KBM-7 (cell line): ENCODE data around the gene PPIA.
"Not testable (repeated sequence)": the region's sequence is repeated elsewhere in the genome, so short reads cannot be mapped to it uniquely, and the experiment has no call there.

Experiments used
- DNase-seq: peaks from one replicate; pipeline ENCODE4 v3.0.0-alpha.2; 2015
- in situ Hi-C: fragments of 300-500 bp; cut with MboI; formaldehyde crosslinking; loops from 2 replicates; pipeline ENCODE4 v1.14.3; 2020; ENCODE audit warnings: low sequenced_read_pairs, low pct_unique_long_range_greater_than_20kb, mixed read lengths

PPIA gene

GRCh38 chr7:44762726-44763522 is 33.6 kb upstream of the PPIA start:
- in situ Hi-C loops, result no loop called here
- DNase-seq, result no peak

GRCh38 chr7:44764081-44764480 is 32.4 kb upstream of the PPIA start:
- no peak for DNase-seq
- in situ Hi-C loops, result no loop called here

GRCh38 chr7:44764665-44765578 is 31.6 kb upstream of the PPIA start:
- in situ Hi-C loops, result no loop called here
- no peak for DNase-seq

GRCh38 chr7:44765579-44766415 is 30.7 kb upstream of the PPIA start:
- in situ Hi-C loops, result no loop called here
- DNase-seq, result no peak

DNA sequence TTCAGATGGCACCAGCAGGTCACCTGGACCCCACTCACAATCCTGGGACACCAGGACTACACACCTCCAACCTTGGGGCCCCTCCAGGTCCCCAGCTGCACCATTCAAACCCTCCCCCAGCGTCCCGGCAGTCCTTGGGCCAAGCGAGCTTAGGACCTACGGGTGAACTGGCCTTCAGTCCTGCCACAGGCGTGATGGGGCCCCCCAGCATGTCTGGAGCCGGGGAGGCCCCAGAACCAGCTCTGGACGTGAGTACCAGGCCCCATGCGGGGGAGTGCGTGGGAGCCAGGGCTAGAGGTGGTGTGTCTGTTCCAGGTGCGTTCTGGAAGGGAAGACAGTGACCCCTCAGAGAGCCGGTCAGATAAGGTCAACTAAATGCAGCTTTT is 30.1 kb upstream of the PPIA start:
- in situ Hi-C loops, result no loop called here
- no peak for DNase-seq

DNA sequence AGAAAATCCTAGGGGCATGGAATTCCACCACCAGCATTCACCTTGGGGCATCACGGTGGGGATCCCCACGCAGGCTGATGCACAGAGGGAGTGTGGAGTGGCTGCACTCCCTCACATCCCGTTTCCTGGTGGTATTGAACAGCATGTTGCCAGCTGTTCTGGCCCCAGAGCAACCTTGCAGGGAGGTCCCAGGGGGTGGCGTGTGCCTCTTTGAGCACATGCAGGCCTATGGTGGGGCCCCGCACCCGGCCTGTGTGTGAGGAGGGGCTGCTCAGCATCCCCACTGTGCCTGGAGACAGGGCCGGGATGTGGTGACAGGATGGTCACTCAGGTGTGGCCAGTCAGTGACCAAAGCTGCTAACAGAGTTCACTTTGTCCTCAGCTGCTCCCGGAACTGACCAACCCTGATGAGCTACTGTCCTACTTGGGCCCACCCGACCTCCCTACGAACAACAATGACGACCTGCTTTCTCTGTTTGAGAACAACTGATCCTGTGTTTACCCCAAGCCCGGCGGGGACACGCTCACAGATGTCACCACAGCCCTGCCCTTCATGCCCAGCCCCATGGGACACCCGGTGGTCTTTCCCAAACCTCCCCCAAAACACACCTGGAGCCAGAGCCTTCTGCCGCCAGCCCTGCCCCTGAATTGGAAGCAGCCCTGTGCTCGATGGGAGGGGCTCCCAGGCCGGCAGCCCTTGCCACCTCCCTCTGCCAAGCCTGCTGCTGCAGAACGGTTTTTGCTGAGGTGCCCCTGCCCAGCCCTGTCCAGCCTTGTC is 29.2 kb upstream of the PPIA start:
- no peak for DNase-seq
- in situ Hi-C loops, result no loop called here

GRCh38 chr7:44767912-44768627 is 28.4 kb upstream of the PPIA start:
- DNase-seq, result no peak

DNA sequence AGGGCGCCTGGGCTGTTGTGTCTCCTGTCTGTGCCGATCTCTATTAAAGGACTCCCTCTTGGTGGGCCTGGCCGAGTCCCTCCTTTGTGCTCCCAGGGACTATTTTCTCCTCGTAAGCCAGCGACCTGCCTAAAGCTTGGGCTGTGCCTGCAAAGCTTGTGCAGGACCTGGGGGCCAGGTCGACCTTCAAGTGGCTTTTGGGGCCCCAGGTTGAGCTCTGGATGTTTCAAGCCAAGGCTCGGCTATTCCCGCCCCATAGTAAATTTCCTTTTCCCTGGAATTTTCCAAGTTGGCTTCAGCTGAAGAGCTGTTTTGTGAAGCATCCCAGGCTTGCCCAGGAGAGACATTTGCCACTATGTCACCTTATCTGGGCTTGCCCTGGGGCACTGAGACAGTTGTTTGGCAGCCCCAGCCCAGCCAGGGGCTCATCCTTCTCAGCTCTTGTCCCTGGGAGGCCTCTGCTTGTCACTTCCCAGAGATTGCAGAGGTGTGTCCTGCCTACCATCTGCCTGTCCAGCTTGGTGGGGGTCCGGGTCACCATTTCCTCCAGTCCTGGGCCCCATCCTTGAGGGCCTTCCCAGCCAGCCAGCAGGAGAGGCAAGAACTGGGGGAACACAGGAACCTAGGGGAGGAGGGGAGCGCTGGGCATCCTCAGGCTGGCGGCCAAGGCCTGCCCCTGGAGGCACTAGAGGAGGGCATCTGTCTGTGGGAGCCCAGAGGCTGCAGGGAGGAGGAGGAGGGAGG is 27.7 kb upstream of the PPIA start:
- in situ Hi-C loops, result no loop called here
- DNase-seq, result no peak

More at GRCh38 chr7:44767912-44768627, 28.4 kb upstream of the PPIA start:
- in situ Hi-C loops, result no loop called here

GRCh38 chr7:44769376-44769775 is 27.1 kb upstream of the PPIA start:
- DNase-seq, result no peak
- in situ Hi-C loops, result no loop called here

DNA sequence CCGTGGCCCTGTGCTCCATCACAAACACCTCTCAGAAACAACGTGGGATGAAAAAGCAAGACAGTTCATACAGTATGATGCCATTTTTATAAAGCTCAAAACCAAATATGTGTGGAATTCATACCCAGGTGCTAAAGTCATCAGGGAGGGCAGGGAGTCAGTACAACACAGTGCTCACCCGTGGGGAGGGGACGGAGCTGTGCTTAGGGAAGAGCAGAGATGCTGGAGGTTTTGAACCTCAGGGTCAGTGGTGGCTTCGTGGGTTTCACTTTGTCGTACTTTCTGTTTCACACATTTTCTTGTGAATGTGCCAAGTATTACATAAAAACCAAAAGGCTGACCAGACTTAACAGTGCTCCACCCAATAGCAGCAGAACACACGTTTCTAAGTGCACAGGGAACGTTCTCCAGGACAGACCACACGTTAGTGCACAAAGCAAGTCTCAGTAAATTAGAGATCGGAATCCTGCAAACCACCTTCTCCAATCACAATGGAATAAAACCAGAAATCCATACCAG is 26.6 kb upstream of the PPIA start:
- in situ Hi-C loops, result no loop called here
- DNase-seq, result no peak

GRCh38 chr7:44771358-44771757 is 25.1 kb upstream of the PPIA start:
- in situ Hi-C loops, result no loop called here
- DNase-seq, result no peak

GRCh38 chr7:44772440-44772839 is 24.0 kb upstream of the PPIA start:
- DNase-seq, result no peak

GRCh38 chr7:44772867-44773266 is 23.6 kb upstream of the PPIA start:
- DNase-seq, result no peak
- in situ Hi-C loops, result no loop called here

More at GRCh38 chr7:44772440-44772839, 24.0 kb upstream of the PPIA start:
- in situ Hi-C loops, result no loop called here

GRCh38 chr7:44774486-44774885 is 22.0 kb upstream of the PPIA start:
- DNase-seq, in situ Hi-C loops: not testable (repeated sequence)

DNA sequence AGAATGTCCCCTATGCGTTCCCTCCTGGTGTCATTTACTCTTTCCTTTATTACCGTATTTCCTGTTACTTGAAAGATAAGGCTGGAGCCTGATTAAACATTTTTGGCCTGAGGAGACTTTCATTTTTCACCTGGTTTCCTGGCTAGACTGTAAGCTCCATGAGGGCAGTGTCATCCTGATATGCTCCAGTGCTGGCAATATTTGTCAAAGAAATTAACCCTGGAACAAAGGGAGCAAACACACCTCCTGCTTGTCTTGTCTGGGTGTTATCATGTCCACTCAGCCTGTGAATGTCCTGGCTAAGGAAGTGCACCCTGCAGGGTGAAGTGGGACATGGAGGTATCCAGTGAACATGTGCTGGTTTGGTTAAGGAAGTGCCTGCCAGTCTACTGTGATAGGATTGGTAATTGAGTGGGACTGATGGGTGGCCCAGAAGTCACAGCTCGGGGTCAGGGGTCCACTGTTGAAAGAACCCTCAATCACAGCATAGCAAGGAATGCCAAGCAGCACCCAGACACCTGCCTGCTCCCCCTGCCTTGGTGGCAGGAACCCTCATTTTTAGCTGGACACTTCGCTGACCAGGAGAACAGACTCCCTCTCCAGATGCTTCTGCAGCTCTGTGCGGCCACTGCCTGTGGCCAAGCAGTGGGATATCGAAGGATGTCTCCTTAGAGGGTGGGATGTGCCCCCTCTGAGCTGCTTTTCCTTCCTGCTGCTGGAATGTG is 20.9 kb upstream of the PPIA start:
- in situ Hi-C loops, result no loop called here
- DNase-seq, result no peak

GRCh38 chr7:44776211-44776610 is 20.3 kb upstream of the PPIA start:
- no peak for DNase-seq
- in situ Hi-C loops, result no loop called here

DNA sequence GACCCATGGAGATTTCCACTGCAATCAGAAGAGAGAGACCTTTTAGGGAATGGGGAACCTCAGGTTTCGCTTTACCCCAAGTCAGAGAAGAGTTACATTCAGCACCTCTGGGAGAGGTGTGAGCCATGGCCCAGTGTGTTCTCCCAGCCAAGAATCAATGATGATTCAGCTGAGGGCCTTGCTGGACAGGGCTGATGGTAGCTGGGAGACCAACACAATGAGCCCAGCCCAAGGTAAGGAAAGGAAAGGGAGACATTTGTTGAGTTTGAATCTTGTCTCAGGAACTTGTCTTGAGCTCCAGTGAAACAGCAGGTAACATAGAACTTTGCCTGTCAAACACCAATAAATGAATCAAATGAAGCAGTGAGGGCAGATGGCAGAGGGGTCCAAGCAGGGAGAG is 14.0 kb upstream of the PPIA start:
- in situ Hi-C loops, result no loop called here
- no peak for DNase-seq
